ENCODE results near the gene HOXD9. TPM values are rescaled to one million over a fixed set of nuclear protein-coding genes. Genes with fewer than 3 reads are reported as not detected.

The HOXD9 gene
- polyA plus RNA-seq, 1 of the 3 experiments (the other 2 are of a cell fraction) = 4.8 TPM

GRCh38 chr2:176172895-176173566 is 50.5 kb downstream of the HOXD9 start:
- TF ChIP-seq PBX3 (IDR thresholded peaks at IDR 0.05) (no peak), REST (IDR thresholded peaks at IDR 0.05; ENCODE audit: low read depth, low read length) (no peak), RAD21 (IDR thresholded peaks at IDR 0.05; ENCODE audit: low read length) (no peak), USF1 (IDR thresholded peaks at IDR 0.05; ENCODE audit: borderline replicate concordance, low read depth) (no peak), CTCF (IDR thresholded peaks at IDR 0.05) (no peak), GATA2 (CRISPR knock-in tag; IDR thresholded peaks at IDR 0.05) (no peak), RXRA (IDR thresholded peaks at IDR 0.05; ENCODE audit: borderline replicate concordance, low read depth) (no peak), FOSL2 (IDR thresholded peaks at IDR 0.05; ENCODE audit: borderline replicate concordance, low read depth) (no peak), GABPA (IDR thresholded peaks at IDR 0.05; ENCODE audit: low read depth) (no peak), ZBTB33 (IDR thresholded peaks at IDR 0.05; ENCODE audit: borderline replicate concordance, low read depth) (no peak), TAF1 (IDR thresholded peaks at IDR 0.05; ENCODE audit: borderline replicate concordance, low read depth, low read length) (no peak), NFIC (IDR thresholded peaks at IDR 0.05; ENCODE audit: borderline replicate concordance) (no peak), IRF3 (IDR thresholded peaks at IDR 0.05; ENCODE audit: low read depth, low read length) (no peak), MXI1 (IDR thresholded peaks at IDR 0.05; ENCODE audit: low read depth, low read length) (no peak), SMC3 (IDR thresholded peaks at IDR 0.05; ENCODE audit: low read depth, low read length) (no peak), POLR2AphosphoS5 (IDR thresholded peaks at IDR 0.05; ENCODE audit: low read depth, low read length) (no peak), FOXM1 (IDR thresholded peaks at IDR 0.05; ENCODE audit: low read depth) (no peak)
- H3K9me2 ChIP-seq = no peaks in the 10 kb centered on the region
- H3K4me2 ChIP-seq = no peak overlapping the region
- H3K4me1 ChIP-seq (ENCODE audit: control insufficient read depth in 1 of 2, insufficient read depth in 2 of 2, low read depth in 1 of 2, low read length in 1 of 2) = peaks cover 0 to 14% of the 10 kb centered on the region in 2 experiments; a peak in 2 of 4 replicates
- no peak overlapping the region for H3K4me3 ChIP-seq (ENCODE audit: low read depth in 2 of 2, low read length in 1 of 2)
- peaks cover 0 to 4% of the 10 kb centered on the region in 2 experiments for H3K36me3 ChIP-seq (replicated peaks in 1 of 2; ENCODE audit: control insufficient read depth in 1 of 2, insufficient read depth in 2 of 2, low read length in 1 of 2)
- no peaks in the 10 kb centered on the region for H4K20me1 ChIP-seq (ENCODE audit: insufficient read depth)
- no peaks in the 10 kb centered on the region for H3F3A ChIP-seq (replicated peaks; ENCODE audit: insufficient read depth)
- no peaks in the 10 kb centered on the region for H3K9me3 ChIP-seq
- H3K27ac ChIP-seq (ENCODE audit: low read depth in 2 of 2, low read length in 1 of 2) = no peak overlapping the region
- no peak for DNase-seq
- no peaks in the 10 kb centered on the region for H3K27me3 ChIP-seq (ENCODE audit: insufficient read depth)
- H2AFZ ChIP-seq (ENCODE audit: low read depth) = no peak overlapping the region
- WGBS (ENCODE audit: low lambda C conversion rate) = 87% methylated on average over 14 of the region's 14 CpGs
- no peak overlapping the region for H3K9ac ChIP-seq
- ChIA-PET CTCF (no interaction called here), POLR2A (no interaction called here)
- no peaks in the 10 kb centered on the region for H3K79me2 ChIP-seq (ENCODE audit: insufficient read depth)
